HCT116 (cell line): Measurements from ENCODE around the gene FLNA. TPM values are rescaled to one million over a fixed set of nuclear protein-coding genes. Genes with fewer than 3 reads are reported as not detected.

Experiments used
- ATAC-seq: fragments of 200-7000 bp; cut with Tn5 transposase; 2 replicates; pipeline ENCODE4 v1.9.1; 2020; ENCODE audit warnings: mild to moderate bottlenecking, moderate library complexity
- BruUV-seq: library from RNA; stranded (reverse); fragments of 400-500 nt; replicated peaks from 2 replicates; lab custom pipeline; 2021; lab: Mats Ljungman, UMichigan
- CTCF ChIA-PET: fragments of 300-600 bp; sonication (Branson Sonifier 250); formaldehyde crosslinking; loops from one replicate; lab custom pipeline; 2021; ENCODE audit warnings: antibody characterized with exemption; lab: Charles Lee
- POLR2A ChIA-PET: fragments of 300-600, 350-600 bp; sonication (Branson Sonifier 250); formaldehyde crosslinking; loops from one replicate; lab custom pipeline; 2021; ENCODE audit warnings: antibody characterized with exemption; lab: Charles Lee
- RAD21 ChIA-PET, 2 experiments: fragments of 300-600 bp; sonication (Branson Sonifier 250); formaldehyde crosslinking; loops; one replicate each; lab custom pipeline; 2023; ENCODE audit warnings: low total read pairs in 2 of 2; ENCODE audit not compliant: uncharacterized antibody in 2 of 2, unreplicated experiment in 2 of 2, low non-redundant PET in 1 of 2; lab: Charles Lee
- DNase-seq: peaks from one replicate; pipeline ENCODE4 v3.0.0-alpha.2; 2010; ENCODE audit warnings: low read depth, low spot score
- H2AFZ ChIP-seq: fragments of 200-600 bp; shearing (Covaris generic), sonication (generic); 2 replicates; pipeline ENCODE4 v1.6.1; 2017; ENCODE audit warnings: low read depth, mixed run types, mixed read lengths, antibody characterized with exemption, low read length; ENCODE audit not compliant: poor library complexity, severe bottlenecking
- H3K27ac ChIP-seq: 2 replicates; pipeline ENCODE4 v1.5.1; 2012; ENCODE audit warnings: low read depth, low read length
- H3K27me3 ChIP-seq: fragments of 200-600 bp; sonication (generic); 2 replicates; pipeline ENCODE4 v1.6.1; 2016; ENCODE audit warnings: mixed run types, low read length, mixed read lengths; ENCODE audit not compliant: insufficient read depth
- H3K36me3 ChIP-seq, 2 experiments: fragments of 200-500 bp in 1 of 2; fragments of 200-600 bp in 1 of 2; sonication (Bioruptor generic) in 1 of 2; sonication (generic) in 1 of 2; 2 replicates each; pipeline versions ENCODE4 v1.5.1 to v1.6.1; 2014 to 2016; ENCODE audit warnings: low read length in 2 of 2, inconsistent platforms in 1 of 2, mixed read lengths in 1 of 2, mixed run types in 1 of 2; ENCODE audit not compliant: insufficient read depth in 2 of 2, control insufficient read depth in 1 of 2
- H3K4me1 ChIP-seq, 2 experiments: fragments of 200-600 bp in 1 of 2; sonication (generic) in 1 of 2; 2 replicates each; pipeline versions ENCODE4 v1.5.1 to v1.6.1; 2012 to 2017; ENCODE audit warnings: low read length in 2 of 2, inconsistent platforms in 1 of 2, mild to moderate bottlenecking in 1 of 2, mixed read lengths in 1 of 2, mixed run types in 1 of 2, moderate library complexity in 1 of 2; ENCODE audit not compliant: insufficient read depth in 2 of 2, control insufficient read depth in 1 of 2
- H3K4me2 ChIP-seq: fragments of 200-600 bp; sonication (generic); 2 replicates; pipeline ENCODE4 v1.6.1; 2017; ENCODE audit warnings: mixed run types, low read length, mixed read lengths
- H3K4me3 ChIP-seq, 2 experiments: fragments of 200-600 bp in 1 of 2; sonication (generic) in 1 of 2; replicated peaks in 1 of 2; 2 replicates each; pipeline ENCODE4 v1.5.1; 2011 to 2016; ENCODE audit warnings: low read length in 2 of 2, control low read depth in 1 of 2, low read depth in 1 of 2, mild to moderate bottlenecking in 1 of 2, mixed read lengths in 1 of 2, mixed run types in 1 of 2
- H3K79me2 ChIP-seq: fragments of 200-600 bp; sonication (generic); 2 replicates; pipeline ENCODE4 v1.6.1; 2017; ENCODE audit warnings: mild to moderate bottlenecking, mixed run types, low read length, moderate library complexity, mixed read lengths; ENCODE audit not compliant: insufficient read depth
- H3K9ac ChIP-seq: fragments of 200-600 bp; sonication (generic); 2 replicates; pipeline ENCODE4 v1.6.1; 2016; ENCODE audit warnings: low read length, mixed read lengths
- H3K9me2 ChIP-seq: fragments of 200-600 bp; sonication (generic), shearing (Covaris generic); 2 replicates; pipeline ENCODE4 v1.6.1; 2017; ENCODE audit warnings: mixed run types, mild to moderate bottlenecking, moderate library complexity; ENCODE audit not compliant: insufficient read depth
- H3K9me3 ChIP-seq, 2 experiments: fragments of 200-500 bp in 1 of 2; fragments of 200-600 bp in 1 of 2; sonication (Bioruptor generic) in 1 of 2; sonication (generic) in 1 of 2; 2 replicates each; pipeline ENCODE4 v1.6.1; 2014 to 2017; ENCODE audit warnings: low read length in 2 of 2, mixed read lengths in 2 of 2, inconsistent platforms in 1 of 2, low read depth in 1 of 2, mild to moderate bottlenecking in 1 of 2, mixed run types in 1 of 2, moderate library complexity in 1 of 2; ENCODE audit not compliant: control insufficient read depth in 1 of 2, insufficient read depth in 1 of 2
- H4K20me1 ChIP-seq: fragments of 200-600 bp; sonication (generic), shearing (Covaris generic); 2 replicates; pipeline ENCODE4 v1.6.1; 2017; ENCODE audit warnings: mixed run types, mild to moderate bottlenecking, moderate library complexity; ENCODE audit not compliant: insufficient read depth
- ATF3 ChIP-seq: IDR thresholded peaks from 2 replicates; pipeline ENCODE4 v1.6.1; 2012
- CBX3 ChIP-seq: IDR thresholded peaks from 2 replicates; pipeline ENCODE4 v1.6.1; 2012; ENCODE audit warnings: low read depth
- CEBPB ChIP-seq: IDR thresholded peaks from 2 replicates; pipeline ENCODE4 v1.6.1; 2012; ENCODE audit warnings: low read depth
- CTCF ChIP-seq, 3 experiments: fragments of 200-600 bp in 1 of 3; sonication (generic) in 1 of 3; IDR thresholded peaks in 2 of 3; conservative IDR thresholded peaks in 1 of 3; 2 replicates each; pipeline ENCODE4 v1.5.1; 2012 to 2017; ENCODE audit warnings: low read depth in 2 of 3, low read length in 2 of 3, antibody characterized with exemption in 1 of 3, borderline replicate concordance in 1 of 3, control low read depth in 1 of 3, mild to moderate bottlenecking in 1 of 3, mixed read lengths in 1 of 3, mixed run types in 1 of 3, moderate library complexity in 1 of 3; ENCODE audit not compliant: insufficient read depth in 1 of 3
- FOSL1 ChIP-seq: IDR thresholded peaks from 2 replicates; pipeline ENCODE4 v1.6.1; 2012; ENCODE audit warnings: low read depth
- JUND ChIP-seq: IDR thresholded peaks from 2 replicates; pipeline ENCODE4 v1.6.1; 2012
- POLR2A ChIP-seq: IDR thresholded peaks from 2 replicates; pipeline ENCODE4 v1.7.0; 2011; ENCODE audit warnings: borderline replicate concordance; ENCODE audit not compliant: insufficient read depth, insufficient read length; ENCODE audit errors: extremely low read depth
- SIN3A ChIP-seq: IDR thresholded peaks from 2 replicates; pipeline ENCODE4 v1.6.1; 2012; ENCODE audit warnings: low read depth
- SP1 ChIP-seq: IDR thresholded peaks from 2 replicates; pipeline ENCODE4 v1.6.1; 2012; ENCODE audit warnings: low read depth
- SRF ChIP-seq: IDR thresholded peaks from 2 replicates; pipeline ENCODE4 v1.6.1; 2012; ENCODE audit warnings: low read depth
- YY1 ChIP-seq: IDR thresholded peaks from 2 replicates; pipeline ENCODE4 v1.6.1; 2011; ENCODE audit warnings: low read length, low read depth, moderate library complexity, mild to moderate bottlenecking; ENCODE audit not compliant: insufficient replicate concordance; ENCODE audit errors: extremely low read depth
- ZBTB33 ChIP-seq: IDR thresholded peaks from 2 replicates; pipeline ENCODE4 v1.6.1; 2011; ENCODE audit warnings: mild to moderate bottlenecking, low read length, moderate library complexity; ENCODE audit not compliant: insufficient replicate concordance; ENCODE audit errors: extremely low read depth
- ZFX ChIP-seq: fragments of 450-650 bp; IDR thresholded peaks from 2 replicates; pipeline ENCODE4 v1.6.1; 2017
- ZNF274 ChIP-seq: fragments of 200-500 bp; sonication (Bioruptor generic); IDR thresholded peaks from 2 replicates; pipeline ENCODE4 v1.6.1; 2014; ENCODE audit warnings: mild to moderate bottlenecking, low read depth, low read length, inconsistent platforms
- intact Hi-C: fragments of 100-400 bp; cut with micrococcal nuclease; formaldehyde crosslinking; loops from 2 replicates; pipeline ENCODE4 v1.10.0; 2022
- total RNA-seq: library from RNA; stranded (reverse); gene quantifications from one replicate; pipeline ENCODE4 v1.2.1, GENCODE V29; 2021; ENCODE audit not compliant: unreplicated experiment

FLNA gene
- total RNA-seq, 1 experiment from 2014 or later = 546 TPM

GRCh38 chrX:154351183-154352011 is 23.0 kb downstream of the FLNA start:
- no peak for TF ChIP-seq CTCF (IDR thresholded peaks at IDR 0.05 in 2 of 3, conservative IDR thresholded peaks at IDR 0.05 in 1 of 3; ENCODE audit: borderline replicate concordance in 1 of 3, insufficient read depth in 1 of 3, low read depth in 2 of 3, low read length in 2 of 3)
- TF ChIP-seq CBX3 = no peak
- no peak for TF ChIP-seq ATF3
- no peak for TF ChIP-seq SIN3A
- TF ChIP-seq CEBPB = no peak
- no peak for TF ChIP-seq ZBTB33
- TF ChIP-seq ZNF274 = no peak
- no peak for TF ChIP-seq YY1
- no peak for TF ChIP-seq ZFX
- TF ChIP-seq FOSL1 = no peak
- no peak for TF ChIP-seq SP1
- no peak for TF ChIP-seq POLR2A
- TF ChIP-seq SRF = no peak
- no peak for TF ChIP-seq JUND
- no peaks in the 10 kb centered on the region for H4K20me1 ChIP-seq
- RAD21 ChIA-PET = no interaction called here
- POLR2A ChIA-PET = no interaction called here
- no peak overlapping the region for H2AFZ ChIP-seq
- BruUV-seq = no TSS peak
- CTCF ChIA-PET = no interaction called here
- H3K36me3 ChIP-seq = peaks cover 5 to 6% of the 10 kb centered on the region in 2 experiments; a peak in 2 of 4 replicates
- no peak overlapping the region for H3K4me3 ChIP-seq
- H3K27ac ChIP-seq = no peak overlapping the region
- no peaks in the 10 kb centered on the region for H3K79me2 ChIP-seq
- H3K9ac ChIP-seq = no peak overlapping the region
- intact Hi-C loops = no loop called here
- no peak overlapping the region for H3K4me2 ChIP-seq
- no peaks in the 10 kb centered on the region for H3K4me1 ChIP-seq
- H3K9me2 ChIP-seq = no peaks in the 10 kb centered on the region
- ATAC-seq (no peak), DNase-seq (no peak)
- H3K27me3 ChIP-seq = no peaks in the 10 kb centered on the region
- no peaks in the 10 kb centered on the region for H3K9me3 ChIP-seq
